H9 (cell line): ENCODE results near the gene CD48. TPM values are rescaled to one million over a fixed set of nuclear protein-coding genes. Genes with fewer than 3 reads are reported as not detected.

Experiments used
- DNase-seq: peaks from one replicate; pipeline ENCODE4 v3.0.0-alpha.2; 2017
- H2AFZ ChIP-seq: one replicate; pipeline ENCODE4 v1.6.1; 2013; ENCODE audit warnings: mild to moderate bottlenecking, low read length, control low read depth, moderate library complexity
- H2AK5ac ChIP-seq: 2 replicates; pipeline ENCODE4 v1.6.1; 2013; ENCODE audit warnings: low read length, control low read depth, mixed read lengths; ENCODE audit not compliant: insufficient read length
- H2BK120ac ChIP-seq: one replicate; pipeline ENCODE4 v1.6.1; 2013; ENCODE audit warnings: low read depth, mild to moderate bottlenecking, low read length, control low read depth, inconsistent platforms; ENCODE audit not compliant: poor library complexity, severe bottlenecking
- H2BK12ac ChIP-seq: 2 replicates; pipeline ENCODE4 v1.6.1; 2013; ENCODE audit warnings: low read length, control low read depth, mixed read lengths, low read depth; ENCODE audit not compliant: insufficient read length
- H2BK15ac ChIP-seq: 2 replicates; pipeline ENCODE4 v1.6.1; 2013; ENCODE audit warnings: low read depth, low read length, control low read depth
- H2BK20ac ChIP-seq: one replicate; pipeline ENCODE4 v1.6.1; 2013; ENCODE audit warnings: low read depth, mild to moderate bottlenecking, low read length, control low read depth, inconsistent platforms; ENCODE audit not compliant: poor library complexity, severe bottlenecking
- H2BK5ac ChIP-seq: 2 replicates; pipeline ENCODE4 v1.6.1; 2013; ENCODE audit warnings: low read length, control low read depth, mixed read lengths; ENCODE audit not compliant: insufficient read length
- H3K14ac ChIP-seq: 2 replicates; pipeline ENCODE4 v1.6.1; 2013; ENCODE audit warnings: low read length, control low read depth; ENCODE audit not compliant: insufficient read depth
- H3K18ac ChIP-seq: 2 replicates; pipeline ENCODE4 v1.6.1; 2013; ENCODE audit warnings: low read depth, mild to moderate bottlenecking, mixed read lengths, low read length, control low read depth; ENCODE audit not compliant: insufficient read length
- H3K23ac ChIP-seq: 2 replicates; pipeline ENCODE4 v1.6.1; 2013; ENCODE audit warnings: low read length, control low read depth, mixed read lengths, low read depth; ENCODE audit not compliant: insufficient read length
- H3K23me2 ChIP-seq: 2 replicates; pipeline ENCODE4 v1.6.1; 2013; ENCODE audit warnings: low read depth, mild to moderate bottlenecking, mixed read lengths, low read length, control low read depth; ENCODE audit not compliant: insufficient read length, poor library complexity, severe bottlenecking
- H3K27ac ChIP-seq: 2 replicates; pipeline ENCODE4 v1.5.1; 2013; ENCODE audit warnings: low read length, control low read depth, mixed read lengths, low read depth; ENCODE audit not compliant: insufficient read length
- H3K27me3 ChIP-seq: 2 replicates; pipeline ENCODE4 v1.6.1; 2013; ENCODE audit warnings: low read length, control low read depth, inconsistent platforms; ENCODE audit not compliant: insufficient read depth
- H3K4ac ChIP-seq: 2 replicates; pipeline ENCODE4 v1.6.1; 2013; ENCODE audit warnings: low read depth, mild to moderate bottlenecking, control low read depth, inconsistent platforms, low read length, moderate library complexity
- H3K4me1 ChIP-seq: 2 replicates; pipeline ENCODE4 v1.6.1; 2013; ENCODE audit warnings: low read length, control low read depth, inconsistent platforms; ENCODE audit not compliant: insufficient read depth
- H3K4me2 ChIP-seq: 2 replicates; pipeline ENCODE4 v1.6.1; 2013; ENCODE audit warnings: low read length, control low read depth, mixed read lengths; ENCODE audit not compliant: insufficient read length, insufficient read depth
- H3K56ac ChIP-seq: 2 replicates; pipeline ENCODE4 v1.6.1; 2013; ENCODE audit warnings: low read depth, mild to moderate bottlenecking, mixed read lengths, low read length, control low read depth; ENCODE audit not compliant: insufficient read length
- H3K79me1 ChIP-seq: 2 replicates; pipeline ENCODE4 v1.6.1; 2013; ENCODE audit warnings: low read depth, mild to moderate bottlenecking, moderate library complexity, low read length, control low read depth, inconsistent platforms; ENCODE audit not compliant: insufficient read depth, poor library complexity, severe bottlenecking
- H3K79me2 ChIP-seq: 2 replicates; pipeline ENCODE4 v1.6.1; 2013; ENCODE audit warnings: low read length, control low read depth, inconsistent platforms; ENCODE audit not compliant: insufficient read depth
- H3K9ac ChIP-seq: 2 replicates; pipeline ENCODE4 v1.6.1; 2013; ENCODE audit warnings: low read length, control low read depth, mixed read lengths; ENCODE audit not compliant: insufficient read length; ENCODE audit errors: extremely low read depth
- H3K9me3 ChIP-seq: one replicate; pipeline ENCODE4 v1.6.1; 2013; ENCODE audit warnings: low read depth, low read length, inconsistent platforms; ENCODE audit not compliant: control insufficient read depth
- H3T11ph ChIP-seq: one replicate; pipeline ENCODE4 v1.6.1; 2013; ENCODE audit warnings: mild to moderate bottlenecking, low read length, control low read depth, inconsistent platforms
- H4K20me1 ChIP-seq: one replicate; pipeline ENCODE4 v1.6.1; 2013; ENCODE audit not compliant: control insufficient read depth, insufficient read length, insufficient read depth
- H4K5ac ChIP-seq: 2 replicates; pipeline ENCODE4 v1.6.1; 2013; ENCODE audit warnings: low read depth, mild to moderate bottlenecking, mixed read lengths, low read length, control low read depth; ENCODE audit not compliant: insufficient read length
- H4K8ac ChIP-seq: replicated peaks from 2 replicates; pipeline ENCODE4 v1.6.1; 2013; ENCODE audit warnings: low read length, control low read depth, mixed read lengths, low read depth; ENCODE audit not compliant: insufficient read length
- H4K91ac ChIP-seq: 2 replicates; pipeline ENCODE4 v1.6.1; 2013; ENCODE audit warnings: low read depth, mild to moderate bottlenecking, moderate library complexity, mixed read lengths, low read length, control low read depth; ENCODE audit not compliant: insufficient read length
- H3K27ac Mint-ChIP-seq, 3 experiments: 2 replicates in 2 of 3; 3 replicates in 1 of 3; pipeline ENCODE4 v1.8.0; 2020 to 2021; ENCODE audit warnings: mixed read lengths in 3 of 3, mild to moderate bottlenecking in 1 of 3, moderate library complexity in 1 of 3
- H3K27me3 Mint-ChIP-seq: 2 replicates; pipeline ENCODE4 v1.8.0; 2021; ENCODE audit warnings: low read depth, mild to moderate bottlenecking, moderate library complexity, mixed read lengths
- H3K36me3 Mint-ChIP-seq, 3 experiments: 2 replicates in 2 of 3; 3 replicates in 1 of 3; pipeline ENCODE4 v1.8.0; 2020 to 2021; ENCODE audit warnings: low read depth in 3 of 3, mixed read lengths in 3 of 3; ENCODE audit not compliant: insufficient read depth in 1 of 3
- H3K4me1 Mint-ChIP-seq, 2 experiments: 2 replicates each; pipeline ENCODE4 v1.8.0; 2020; ENCODE audit warnings: mixed read lengths in 2 of 2
- H3K4me3 Mint-ChIP-seq, 2 experiments: 2 replicates in 1 of 2; 3 replicates in 1 of 2; pipeline ENCODE4 v1.8.0; 2020 to 2021; ENCODE audit warnings: mild to moderate bottlenecking in 2 of 2, mixed read lengths in 2 of 2, moderate library complexity in 1 of 2
- H3K9me3 Mint-ChIP-seq, 2 experiments: 2 replicates in 1 of 2; 3 replicates in 1 of 2; pipeline ENCODE4 v1.8.0; 2020; ENCODE audit warnings: mild to moderate bottlenecking in 2 of 2, mixed read lengths in 2 of 2, moderate library complexity in 1 of 2
- WGBS: extraction: QIAGEN DNeasy Blood & Tissue Kit; methylation state at CpG from one replicate; pipeline ENCODE4 v1.1.7; 2013; ENCODE audit warnings: missing lambda C conversion rate, low lambda C conversion rate, mixed read lengths; ENCODE audit not compliant: insufficient read length; ENCODE audit errors: extremely low coverage; 5-methylcytosine and 5-hydroxymethylcytosine counted together
- total RNA-seq: library from RNA; stranded (reverse); gene quantifications from 2 replicates; pipeline ENCODE4 v1.2.1, GENCODE V29; 2021
- TF ChIP-seq, protein P1 (sequence below): fragments of 200-600 bp; sonication (generic); conservative IDR thresholded peaks from 3 replicates; pipeline ENCODE4 v1.8.0; 2021; ENCODE audit warnings: antibody characterized with exemption, mild to moderate bottlenecking

Gene CD48
- total RNA-seq, 1 experiment from 2014 or later, result not detected

- no peak overlapping the region for H2AK5ac ChIP-seq
- H3K23me2 ChIP-seq, result no peaks in the 10 kb centered on the region
- no peak overlapping the region for H2AFZ ChIP-seq
- no peak overlapping the region for H3K4ac ChIP-seq
- Mint-ChIP-seq H3K9me3 (peaks cover 6 to 7% of the 10 kb centered on the region in 2 experiments), H3K27me3 (peaks cover 1% of the 10 kb centered on the region; the same call in 1 of the 2 replicates), H3K27ac (no peak overlapping the region), H3K36me3 (peaks cover 0 to 7% (median 6%) of the 10 kb centered on the region in 3 experiments; a peak in 4 of 7 replicates), H3K4me3 (no peak overlapping the region), H3K4me1 (peaks cover 5 to 8% of the 10 kb centered on the region in 2 experiments)
- no peaks in the 10 kb centered on the region for H3K79me1 ChIP-seq
- no peaks in the 10 kb centered on the region for H3K27me3 ChIP-seq
- no peak overlapping the region for H2BK15ac ChIP-seq
- no peak overlapping the region for H4K8ac ChIP-seq
- WGBS, result no CpG with 5 or more reads among the region's 4 CpGs
- H3K9me3 ChIP-seq, result no peaks in the 10 kb centered on the region
- TF ChIP-seq, protein P1, sequence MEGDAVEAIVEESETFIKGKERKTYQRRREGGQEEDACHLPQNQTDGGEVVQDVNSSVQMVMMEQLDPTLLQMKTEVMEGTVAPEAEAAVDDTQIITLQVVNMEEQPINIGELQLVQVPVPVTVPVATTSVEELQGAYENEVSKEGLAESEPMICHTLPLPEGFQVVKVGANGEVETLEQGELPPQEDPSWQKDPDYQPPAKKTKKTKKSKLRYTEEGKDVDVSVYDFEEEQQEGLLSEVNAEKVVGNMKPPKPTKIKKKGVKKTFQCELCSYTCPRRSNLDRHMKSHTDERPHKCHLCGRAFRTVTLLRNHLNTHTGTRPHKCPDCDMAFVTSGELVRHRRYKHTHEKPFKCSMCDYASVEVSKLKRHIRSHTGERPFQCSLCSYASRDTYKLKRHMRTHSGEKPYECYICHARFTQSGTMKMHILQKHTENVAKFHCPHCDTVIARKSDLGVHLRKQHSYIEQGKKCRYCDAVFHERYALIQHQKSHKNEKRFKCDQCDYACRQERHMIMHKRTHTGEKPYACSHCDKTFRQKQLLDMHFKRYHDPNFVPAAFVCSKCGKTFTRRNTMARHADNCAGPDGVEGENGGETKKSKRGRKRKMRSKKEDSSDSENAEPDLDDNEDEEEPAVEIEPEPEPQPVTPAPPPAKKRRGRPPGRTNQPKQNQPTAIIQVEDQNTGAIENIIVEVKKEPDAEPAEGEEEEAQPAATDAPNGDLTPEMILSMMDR, result no peak
- no peak overlapping the region for H2BK12ac ChIP-seq
- no peak overlapping the region for H3K27ac ChIP-seq
- H3K9ac ChIP-seq, result no peak overlapping the region
- H3K14ac ChIP-seq, result no peak overlapping the region
- H2BK5ac ChIP-seq, result no peak overlapping the region
- H4K5ac ChIP-seq, result no peak overlapping the region
- H4K91ac ChIP-seq, result no peak overlapping the region
- H2BK20ac ChIP-seq, result no peak overlapping the region
- no peaks in the 10 kb centered on the region for H4K20me1 ChIP-seq
- no peak overlapping the region for H2BK120ac ChIP-seq
- H3K4me2 ChIP-seq, result no peak overlapping the region
- H3K18ac ChIP-seq, result no peak overlapping the region
- H3K23ac ChIP-seq, result no peak overlapping the region
- no peak overlapping the region for H3K56ac ChIP-seq
- DNase-seq, result no peak
- no peak overlapping the region for H3T11ph ChIP-seq
- no peaks in the 10 kb centered on the region for H3K79me2 ChIP-seq
- no peaks in the 10 kb centered on the region for H3K4me1 ChIP-seq
Observed at GRCh38 chr1:160718210-160718609, 6.6 kb upstream of the CD48 start.
